ENCODE measurements around the gene ASTE1. TPM values are rescaled to one million over a fixed set of nuclear protein-coding genes. Genes with fewer than 3 reads are reported as not detected.

Gene ASTE1
- total RNA-seq, 1 experiment from 2014 or later: 2.4 TPM

DNA sequence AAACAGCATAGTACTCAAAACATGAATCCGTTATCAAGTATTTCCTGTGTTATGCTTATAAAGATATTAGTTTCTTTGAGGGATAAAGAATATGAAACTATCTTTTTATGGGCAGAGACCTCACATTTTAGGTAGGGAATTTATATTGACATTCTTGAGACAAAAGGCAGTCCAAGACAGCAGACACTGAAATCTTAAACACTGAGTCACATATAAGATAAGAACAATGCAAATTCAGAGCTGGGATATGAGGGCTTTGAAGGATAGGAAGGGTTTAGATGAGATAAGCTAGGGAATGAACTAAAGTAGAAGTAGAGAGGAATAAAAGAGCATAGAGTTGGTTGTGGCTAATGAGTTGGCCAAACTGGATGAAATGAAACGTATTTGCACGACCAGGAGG is 58.4 kb downstream of the ASTE1 start:
- ChIA-PET POLR2A (no interaction called here), CTCF (no interaction called here), RAD21 (ENCODE audit: low non-redundant PET in 1 of 2, low total read pairs in 2 of 2, uncharacterized antibody in 2 of 2, unreplicated experiment in 2 of 2) (no interaction called here)
- no peak for DNase-seq (ENCODE audit: low read depth, low spot score)
- Histone ChIP-seq H2AFZ (ENCODE audit: low read depth, low read length, poor library complexity, severe bottlenecking) (no peak overlapping the region), H3K9me2 (ENCODE audit: insufficient read depth) (no peaks in the 10 kb centered on the region), H3K36me3 (ENCODE audit: control insufficient read depth in 1 of 2, insufficient read depth in 2 of 2, low read length in 2 of 2) (peaks cover 5 to 6% of the 10 kb centered on the region in 2 experiments; a peak in 3 of 4 replicates), H3K27ac (ENCODE audit: low read depth, low read length) (no peak overlapping the region), H3K4me1 (ENCODE audit: control insufficient read depth in 1 of 2, insufficient read depth in 2 of 2, low read length in 2 of 2) (peaks cover 0 to 10% of the 10 kb centered on the region in 2 experiments; a peak in 2 of 4 replicates), H3K4me2 (ENCODE audit: low read length) (no peak overlapping the region), H4K20me1 (ENCODE audit: insufficient read depth) (no peaks in the 10 kb centered on the region), H3K27me3 (ENCODE audit: insufficient read depth, low read length) (no peaks in the 10 kb centered on the region), H3K9me3 (ENCODE audit: control insufficient read depth in 1 of 2, insufficient read depth in 1 of 2, low read depth in 1 of 2, low read length in 2 of 2) (no peaks in the 10 kb centered on the region), H3K9ac (ENCODE audit: low read length) (no peak overlapping the region), H3K79me2 (ENCODE audit: insufficient read depth, low read length) (no peaks in the 10 kb centered on the region), H3K4me3 (replicated peaks in 1 of 2; ENCODE audit: low read depth in 1 of 2, low read length in 2 of 2) (no peak overlapping the region)
- no peak for ATAC-seq
- BruUV-seq (replicated peaks): no TSS peak
- TF ChIP-seq EZH2 (IDR thresholded peaks at IDR 0.05): no peak
- TF ChIP-seq, protein P1, sequence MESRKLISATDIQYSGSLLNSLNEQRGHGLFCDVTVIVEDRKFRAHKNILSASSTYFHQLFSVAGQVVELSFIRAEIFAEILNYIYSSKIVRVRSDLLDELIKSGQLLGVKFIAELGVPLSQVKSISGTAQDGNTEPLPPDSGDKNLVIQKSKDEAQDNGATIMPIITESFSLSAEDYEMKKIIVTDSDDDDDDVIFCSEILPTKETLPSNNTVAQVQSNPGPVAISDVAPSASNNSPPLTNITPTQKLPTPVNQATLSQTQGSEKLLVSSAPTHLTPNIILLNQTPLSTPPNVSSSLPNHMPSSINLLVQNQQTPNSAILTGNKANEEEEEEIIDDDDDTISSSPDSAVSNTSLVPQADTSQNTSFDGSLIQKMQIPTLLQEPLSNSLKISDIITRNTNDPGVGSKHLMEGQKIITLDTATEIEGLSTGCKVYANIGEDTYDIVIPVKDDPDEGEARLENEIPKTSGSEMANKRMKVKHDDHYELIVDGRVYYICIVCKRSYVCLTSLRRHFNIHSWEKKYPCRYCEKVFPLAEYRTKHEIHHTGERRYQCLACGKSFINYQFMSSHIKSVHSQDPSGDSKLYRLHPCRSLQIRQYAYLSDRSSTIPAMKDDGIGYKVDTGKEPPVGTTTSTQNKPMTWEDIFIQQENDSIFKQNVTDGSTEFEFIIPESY (IDR thresholded peaks at IDR 0.05; ENCODE audit: extremely low read depth, insufficient replicate concordance, low read length): no peak
- no peak for TF ChIP-seq EZH2phosphoT487 (IDR thresholded peaks at IDR 0.05; ENCODE audit: borderline replicate concordance)
- TF ChIP-seq, protein P2, sequence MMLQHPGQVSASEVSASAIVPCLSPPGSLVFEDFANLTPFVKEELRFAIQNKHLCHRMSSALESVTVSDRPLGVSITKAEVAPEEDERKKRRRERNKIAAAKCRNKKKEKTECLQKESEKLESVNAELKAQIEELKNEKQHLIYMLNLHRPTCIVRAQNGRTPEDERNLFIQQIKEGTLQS (IDR thresholded peaks at IDR 0.05): no peak
- no peak for TF ChIP-seq FOSL1 (IDR thresholded peaks at IDR 0.05; ENCODE audit: low read depth)
- TF ChIP-seq RAD21 (IDR thresholded peaks at IDR 0.05; ENCODE audit: low read depth): no peak
- TF ChIP-seq CEBPB (IDR thresholded peaks at IDR 0.05; ENCODE audit: low read depth): no peak
- TF ChIP-seq, protein P3, sequence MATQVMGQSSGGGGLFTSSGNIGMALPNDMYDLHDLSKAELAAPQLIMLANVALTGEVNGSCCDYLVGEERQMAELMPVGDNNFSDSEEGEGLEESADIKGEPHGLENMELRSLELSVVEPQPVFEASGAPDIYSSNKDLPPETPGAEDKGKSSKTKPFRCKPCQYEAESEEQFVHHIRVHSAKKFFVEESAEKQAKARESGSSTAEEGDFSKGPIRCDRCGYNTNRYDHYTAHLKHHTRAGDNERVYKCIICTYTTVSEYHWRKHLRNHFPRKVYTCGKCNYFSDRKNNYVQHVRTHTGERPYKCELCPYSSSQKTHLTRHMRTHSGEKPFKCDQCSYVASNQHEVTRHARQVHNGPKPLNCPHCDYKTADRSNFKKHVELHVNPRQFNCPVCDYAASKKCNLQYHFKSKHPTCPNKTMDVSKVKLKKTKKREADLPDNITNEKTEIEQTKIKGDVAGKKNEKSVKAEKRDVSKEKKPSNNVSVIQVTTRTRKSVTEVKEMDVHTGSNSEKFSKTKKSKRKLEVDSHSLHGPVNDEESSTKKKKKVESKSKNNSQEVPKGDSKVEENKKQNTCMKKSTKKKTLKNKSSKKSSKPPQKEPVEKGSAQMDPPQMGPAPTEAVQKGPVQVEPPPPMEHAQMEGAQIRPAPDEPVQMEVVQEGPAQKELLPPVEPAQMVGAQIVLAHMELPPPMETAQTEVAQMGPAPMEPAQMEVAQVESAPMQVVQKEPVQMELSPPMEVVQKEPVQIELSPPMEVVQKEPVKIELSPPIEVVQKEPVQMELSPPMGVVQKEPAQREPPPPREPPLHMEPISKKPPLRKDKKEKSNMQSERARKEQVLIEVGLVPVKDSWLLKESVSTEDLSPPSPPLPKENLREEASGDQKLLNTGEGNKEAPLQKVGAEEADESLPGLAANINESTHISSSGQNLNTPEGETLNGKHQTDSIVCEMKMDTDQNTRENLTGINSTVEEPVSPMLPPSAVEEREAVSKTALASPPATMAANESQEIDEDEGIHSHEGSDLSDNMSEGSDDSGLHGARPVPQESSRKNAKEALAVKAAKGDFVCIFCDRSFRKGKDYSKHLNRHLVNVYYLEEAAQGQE (IDR thresholded peaks at IDR 0.05; ENCODE audit: low read depth): no peak
- TF ChIP-seq EGR1 (IDR thresholded peaks at IDR 0.05; ENCODE audit: low read depth): no peak
- TF ChIP-seq CBX3 (IDR thresholded peaks at IDR 0.05; ENCODE audit: low read depth): no peak
- TF ChIP-seq POLR2AphosphoS5 (IDR thresholded peaks at IDR 0.05; ENCODE audit: low read depth, low read length): no peak
- TF ChIP-seq SP1 (IDR thresholded peaks at IDR 0.05; ENCODE audit: low read depth): no peak
- no peak for TF ChIP-seq ZFX (IDR thresholded peaks at IDR 0.05)
- no peak for TF ChIP-seq YY1 (IDR thresholded peaks at IDR 0.05; ENCODE audit: extremely low read depth, insufficient replicate concordance, low read depth, low read length)
- TF ChIP-seq ZNF274 (IDR thresholded peaks at IDR 0.05; ENCODE audit: low read depth, low read length): no peak
- no peak for TF ChIP-seq SIN3A (IDR thresholded peaks at IDR 0.05; ENCODE audit: low read depth)
- TF ChIP-seq, protein P4, sequence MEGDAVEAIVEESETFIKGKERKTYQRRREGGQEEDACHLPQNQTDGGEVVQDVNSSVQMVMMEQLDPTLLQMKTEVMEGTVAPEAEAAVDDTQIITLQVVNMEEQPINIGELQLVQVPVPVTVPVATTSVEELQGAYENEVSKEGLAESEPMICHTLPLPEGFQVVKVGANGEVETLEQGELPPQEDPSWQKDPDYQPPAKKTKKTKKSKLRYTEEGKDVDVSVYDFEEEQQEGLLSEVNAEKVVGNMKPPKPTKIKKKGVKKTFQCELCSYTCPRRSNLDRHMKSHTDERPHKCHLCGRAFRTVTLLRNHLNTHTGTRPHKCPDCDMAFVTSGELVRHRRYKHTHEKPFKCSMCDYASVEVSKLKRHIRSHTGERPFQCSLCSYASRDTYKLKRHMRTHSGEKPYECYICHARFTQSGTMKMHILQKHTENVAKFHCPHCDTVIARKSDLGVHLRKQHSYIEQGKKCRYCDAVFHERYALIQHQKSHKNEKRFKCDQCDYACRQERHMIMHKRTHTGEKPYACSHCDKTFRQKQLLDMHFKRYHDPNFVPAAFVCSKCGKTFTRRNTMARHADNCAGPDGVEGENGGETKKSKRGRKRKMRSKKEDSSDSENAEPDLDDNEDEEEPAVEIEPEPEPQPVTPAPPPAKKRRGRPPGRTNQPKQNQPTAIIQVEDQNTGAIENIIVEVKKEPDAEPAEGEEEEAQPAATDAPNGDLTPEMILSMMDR (IDR thresholded peaks at IDR 0.05 in 2 of 3, conservative IDR thresholded peaks at IDR 0.05 in 1 of 3; ENCODE audit: borderline replicate concordance in 1 of 3, insufficient read depth in 1 of 3, low read depth in 2 of 3, low read length in 2 of 3): no peak
- no peak for TF ChIP-seq JUND (IDR thresholded peaks at IDR 0.05)
- TF ChIP-seq SRF (IDR thresholded peaks at IDR 0.05; ENCODE audit: low read depth): no peak
- TF ChIP-seq ELF1 (IDR thresholded peaks at IDR 0.05; ENCODE audit: borderline replicate concordance, low read depth): no peak
- intact Hi-C loops (cut with micrococcal nuclease): no loop called here
